Pancreas (tissue), 10 donors: ENCODE measurements around the gene GDA. TPM values are rescaled to one million over a fixed set of nuclear protein-coding genes. Genes with fewer than 3 reads are reported as not detected.

Source experiments
- ATAC-seq, 4 donors: fragments of 200-7000 bp; cut with Tn5 transposase; one replicate each; pipeline versions ENCODE4 v1.8.0 to v1.9.1; 2020; ENCODE audit warnings: mild to moderate bottlenecking in 4 of 4, moderate library complexity in 4 of 4
- DNase-seq, 6 donors: peaks; one replicate each; pipeline ENCODE4 v3.0.0-alpha.2; 2020
- FAIRE-seq: peaks from 2 replicates; lab custom pipeline; 2012; peaks lifted over from hg19 to GRCh38; lab: Jason Lieb, UNC
- H3K27ac ChIP-seq, 4 donors: fragments of 200-600 bp; sonication (generic); 1 replicate in 3 of 4; 2 replicates in 1 of 4; pipeline versions ENCODE4 v1.5.0 to v1.8.0; 2020
- H3K27me3 ChIP-seq, 4 donors: fragments of 200-600 bp; one replicate each; pipeline ENCODE4 v1.8.0; 2021
- H3K36me3 ChIP-seq, 3 donors: fragments of 200-600 bp; sonication (generic) in 1 of 3; one replicate each; pipeline versions ENCODE4 v1.5.0 to v1.8.0; 2020 to 2021
- H3K4me1 ChIP-seq, 3 donors: fragments of 200-600 bp; one replicate each; pipeline ENCODE4 v1.8.0; 2021
- H3K4me3 ChIP-seq, 4 donors: fragments of 200-600 bp; sonication (generic) in 2 of 4; one replicate each; pipeline versions ENCODE4 v1.5.0 to v1.8.0; 2020 to 2021
- H3K9me3 ChIP-seq, 4 donors: fragments of 200-600 bp; one replicate each; pipeline ENCODE4 v1.8.0; 2021
- CTCF ChIP-seq, 4 donors: fragments of 200-600 bp; sonication (generic) in 3 of 4; IDR thresholded peaks; one replicate each; pipeline versions ENCODE4 v1.5.0 to v1.8.0; 2021; ENCODE audit warnings: antibody characterized with exemption in 4 of 4
- WGBS, 2 donors: extraction: QIAGEN DNeasy Blood & Tissue Kit; methylation state at CpG; one replicate each; pipeline ENCODE4 v1.1.7; 2013; 5-methylcytosine and 5-hydroxymethylcytosine counted together
- intact Hi-C, 3 donors: fragments of 100-400 bp; cut with DNase I; formaldehyde crosslinking; loops; one replicate each; pipeline versions ENCODE4 v1.11.1 to v1.14.2; 2022
- polyA plus RNA-seq, 2 donors: library from polyadenylated mRNA; stranded (reverse); fragments of 200-250 nt; gene quantifications; one replicate each; pipeline ENCODE4 v1.2.3, GENCODE V29; 2013
- total RNA-seq, 6 donors: library from RNA; stranded (reverse); fragmentation: NEBNext Ultra II Directional in 4 of 6; extraction: Animal tissue kit (Norgen Biotek cat#: 25700) in 4 of 6; gene quantifications; one replicate each; pipeline versions ENCODE4 v1.2.1 to v1.2.4, GENCODE V29; 2021 to 2023
- donor health status: healthy with polysubstance abuse.
- donor health status: DM: no; HTN: no; CAD: no; lungs with moderate emphysema.
- donor health status: DM: no; HTN: no; CAD: no.
- donor health status: control.
- donor health status: control.
- donor health status: Bipolar disorder and iron deficiency.
- donor health status: DM: yes; HTN: yes; CAD: no.
- donor health status: DM: no; HTN: no; CAD: no.
- donor health status: DM: no; HTN: no; CAD: no.
- donor health status: DM: yes; HTN: yes; CAD: no.

GDA gene
- total and polyA plus RNA-seq, 8 donors, result 1.0 to 11.6 (median 2.1) TPM

GRCh38 chr9:72292256-72292682, 143.0 kb downstream of the GDA start:
- H3K27me3 ChIP-seq, result no peaks in the 10 kb centered on the region
- peak in 3 of 4 donors; percentile 61 to 68 (median 65) for ATAC-seq
- no peak overlapping the region for H3K4me3 ChIP-seq
- DNase-seq, result no peak
- intact Hi-C loops, result loop anchor here in 1 of 3 donors (5.0 kb wide), 1 partner anchor 300 kb away; no protein-coding TSS in a partner anchor
- WGBS, 2 donors, result 14 to 17% methylated on average over 2 of the region's 2 CpGs
- TF ChIP-seq CTCF (IDR thresholded peaks at IDR 0.05), result peak; percentile 22 to 48 (median 30)
- H3K4me1 ChIP-seq, result peaks cover 0 to 31% (median 11%) of the 10 kb centered on the region in 3 donors
- FAIRE-seq, result peak; percentile 98
- peak overlapping the region in 2 of 4 donors; percentile 14 to 27 for H3K27ac ChIP-seq
- no peaks in the 10 kb centered on the region for H3K36me3 ChIP-seq
- no peaks in the 10 kb centered on the region for H3K9me3 ChIP-seq

- Histone ChIP-seq H3K4me3 (no peak overlapping the region), H3K27me3 (no peaks in the 10 kb centered on the region), H3K9me3 (no peaks in the 10 kb centered on the region), H3K4me1 (peaks cover 0 to 31% (median 11%) of the 10 kb centered on the region in 3 donors), H3K36me3 (no peaks in the 10 kb centered on the region), H3K27ac (peak overlapping the region in 2 of 4 donors; percentile 14 to 27)
- FAIRE-seq (peak; percentile 13), ATAC-seq (peak in 2 of 4 donors; percentile 15 to 23), DNase-seq (peak in 1 of 6 donors; percentile 34)
- 62 to 69% methylated on average over 5 of the region's 5 CpGs for WGBS, 2 donors
- no peak for TF ChIP-seq CTCF (IDR thresholded peaks at IDR 0.05)
- intact Hi-C loops, result loop anchor here in 1 of 3 donors (5.0 kb wide), 1 partner anchor 299 kb away; no protein-coding TSS in a partner anchor
These were observed 143.8 kb downstream of the GDA start for GRCh38 chr9:72292874-72293607.

GRCh38 chr9:72294936-72295335, 145.7 kb downstream of the GDA start:
- H3K36me3 ChIP-seq, result no peaks in the 10 kb centered on the region
- peak; percentile 48 to 66 (median 54) for ATAC-seq
- no peak for FAIRE-seq
- WGBS, 2 donors, result 27 to 28% methylated on average over 7 of the region's 7 CpGs
- H3K27ac ChIP-seq, result peak overlapping the region; percentile 22 to 86 (median 52)
- H3K9me3 ChIP-seq, result no peaks in the 10 kb centered on the region
- H3K27me3 ChIP-seq, result no peaks in the 10 kb centered on the region
- intact Hi-C loops, result loop anchor here in 2 of 3 donors (5.0 kb wide), 2 partner anchors 297 to 302 kb away; no protein-coding TSS in a partner anchor
- peak in 2 of 6 donors; percentile 28 to 31 for DNase-seq
- TF ChIP-seq CTCF (IDR thresholded peaks at IDR 0.05), result no peak
- peaks cover 0 to 31% (median 11%) of the 10 kb centered on the region in 3 donors for H3K4me1 ChIP-seq
- H3K4me3 ChIP-seq, result peak overlapping the region in 1 of 4 donors; percentile 14

- DNase-seq (no peak), ATAC-seq (no peak), FAIRE-seq (no peak)
- intact Hi-C loops, result loop anchor here in 1 of 3 donors (5.0 kb wide), 1 partner anchor 300 kb away; no protein-coding TSS in a partner anchor
- Histone ChIP-seq H3K27ac (no peak overlapping the region), H3K4me3 (no peak overlapping the region), H3K4me1 (peaks cover 0 to 29% (median 7%) of the 10 kb centered on the region in 3 donors), H3K27me3 (no peaks in the 10 kb centered on the region), H3K9me3 (no peaks in the 10 kb centered on the region), H3K36me3 (no peaks in the 10 kb centered on the region)
- whole genome bisulfite sequencing, 2 donors, result 40 to 55% methylated on average over 3 of the region's 3 CpGs
- TF ChIP-seq CTCF (IDR thresholded peaks at IDR 0.05), result no peak
These were observed 148.3 kb downstream of the GDA start for GRCh38 chr9:72297516-72297915.
